Measurements from ENCODE around the gene RPAIN.

GRCh38 chr17:5429191-5429887 lies 9.4 kb downstream of the RPAIN start:
- TF ChIP-seq RAD21 (IDR thresholded peaks at IDR 0.05) (no peak), CTCF (IDR thresholded peaks at IDR 0.05; ENCODE audit: low read depth, low read length, missing input control) (no peak), SP1 (IDR thresholded peaks at IDR 0.05) (no peak), REST (IDR thresholded peaks at IDR 0.05) (no peak), TAF1 (conservative IDR thresholded peaks at IDR 0.05) (no peak), HNF4A (conservative IDR thresholded peaks at IDR 0.05) (no peak), GABPA (IDR thresholded peaks at IDR 0.05 in 1 of 2, conservative IDR thresholded peaks at IDR 0.05 in 1 of 2) (no peak), MAX (IDR thresholded peaks at IDR 0.05) (no peak), ATF3 (IDR thresholded peaks at IDR 0.05) (no peak), YY1 (IDR thresholded peaks at IDR 0.05) (no peak), RXRA (IDR thresholded peaks at IDR 0.05) (no peak), FOXA1 (IDR thresholded peaks at IDR 0.05) (no peak), ZBTB33 (IDR thresholded peaks at IDR 0.05) (no peak), JUND (IDR thresholded peaks at IDR 0.05) (no peak)
